Measurements from ENCODE around the gene KNL1.
"Not testable (repeated sequence)": the region's sequence is repeated elsewhere in the genome, so short reads cannot be mapped to it uniquely, and the experiment has no call there.

Gene KNL1

DNA sequence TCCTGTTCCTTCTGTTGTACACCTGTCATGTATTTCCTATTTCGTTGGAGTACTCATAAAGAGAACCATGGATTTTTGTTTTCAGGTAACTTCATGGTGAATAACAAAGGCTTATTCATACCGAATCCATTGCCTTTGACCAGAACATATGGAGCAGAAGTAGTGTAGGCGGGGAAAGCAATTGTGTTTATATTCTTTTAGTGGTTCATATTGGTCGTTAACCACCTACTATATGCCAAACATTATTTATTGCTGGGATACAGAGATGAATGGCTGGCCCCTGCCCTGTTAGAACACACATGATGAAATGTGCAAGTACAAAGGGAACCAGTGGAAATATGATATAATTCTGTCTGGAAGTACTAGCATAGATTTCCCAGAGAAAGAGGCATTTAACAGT is 15.2 kb upstream of the KNL1 start:
- Histone ChIP-seq H3K4me3 (ENCODE audit: low read depth, low read length) (no peak overlapping the region), H3K4me2 (ENCODE audit: low read length) (no peak overlapping the region), H3K14ac (ENCODE audit: low read length) (no peak overlapping the region), H3K4me1 (ENCODE audit: control insufficient read depth in 1 of 2, insufficient read depth in 2 of 2, low read length in 2 of 2) (no peaks in the 10 kb centered on the region), H3K9me3 (ENCODE audit: insufficient read depth, low read depth, low read length) (no peaks in the 10 kb centered on the region), H3K79me2 (ENCODE audit: control insufficient read depth, insufficient read depth, low read length, poor library complexity) (no peaks in the 10 kb centered on the region), H3K4ac (ENCODE audit: low read depth, low read length) (no peak overlapping the region), H4K12ac (ENCODE audit: low read depth, low read length) (no peak overlapping the region), H4K8ac (ENCODE audit: low read depth, low read length) (no peak overlapping the region), H2BK120ac (ENCODE audit: insufficient read depth, low read length, poor library complexity) (no peak overlapping the region), H3K9ac (ENCODE audit: low read length) (no peak overlapping the region), H3K18ac (ENCODE audit: low read length) (no peak overlapping the region), H3K27me3 (ENCODE audit: insufficient read depth, low read length) (no peaks in the 10 kb centered on the region), H2BK12ac (ENCODE audit: low read length) (no peak overlapping the region), H3K23ac (ENCODE audit: low read length) (no peak overlapping the region), H4K91ac (ENCODE audit: low read depth, low read length) (no peak overlapping the region), H2BK5ac (ENCODE audit: low read depth, low read length, poor library complexity) (no peak overlapping the region), H3K36me3 (ENCODE audit: control insufficient read depth in 1 of 2, insufficient read depth in 2 of 2, low read length in 2 of 2) (peaks cover 2 to 3% of the 10 kb centered on the region in 2 experiments), H3K27ac (ENCODE audit: low read depth, low read length) (no peak overlapping the region), H2AK5ac (ENCODE audit: low read length) (no peak overlapping the region), H2AFZ (ENCODE audit: insufficient read depth, low read length, poor library complexity) (no peak overlapping the region), H3K79me1 (ENCODE audit: low read length) (no peaks in the 10 kb centered on the region)
- DNase-seq: no peak
- no CpG with 5 or more reads among the region's 4 CpGs for WGBS (ENCODE audit: extremely low coverage, insufficient coverage, insufficient read length)

DNA sequence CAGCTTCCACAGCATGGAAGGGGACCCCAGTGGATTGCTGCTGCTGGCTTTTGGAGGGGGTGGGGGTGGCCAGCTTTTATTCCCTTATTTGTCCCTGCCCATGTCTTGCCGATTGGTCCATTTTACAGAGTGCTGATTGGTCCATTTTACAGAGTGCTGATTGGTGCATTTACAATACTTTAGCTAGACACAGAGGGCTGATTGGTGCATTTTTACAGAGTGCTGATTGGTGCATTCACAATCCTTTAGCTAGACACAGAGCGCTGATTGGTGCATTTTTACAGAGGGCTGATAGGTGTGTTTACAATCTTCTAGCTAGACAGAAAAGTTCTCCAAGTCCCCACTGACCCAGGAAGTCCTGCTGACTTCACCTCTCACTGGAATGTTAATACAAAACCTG is 12.3 kb upstream of the KNL1 start:
- not testable (repeated sequence) for H3K14ac ChIP-seq (ENCODE audit: low read length); H3K27ac ChIP-seq (ENCODE audit: low read depth, low read length); H2BK12ac ChIP-seq (ENCODE audit: low read length); H2BK120ac ChIP-seq (ENCODE audit: insufficient read depth, low read length, poor library complexity); H3K9ac ChIP-seq (ENCODE audit: low read length); H3K36me3 ChIP-seq (ENCODE audit: control insufficient read depth in 1 of 2, insufficient read depth in 2 of 2, low read length in 2 of 2); H2AFZ ChIP-seq (ENCODE audit: insufficient read depth, low read length, poor library complexity); H3K4ac ChIP-seq (ENCODE audit: low read depth, low read length); H4K8ac ChIP-seq (ENCODE audit: low read depth, low read length); H3K27me3 ChIP-seq (ENCODE audit: insufficient read depth, low read length); H2AK5ac ChIP-seq (ENCODE audit: low read length); H3K9me3 ChIP-seq (ENCODE audit: insufficient read depth, low read depth, low read length); H4K91ac ChIP-seq (ENCODE audit: low read depth, low read length); H3K4me2 ChIP-seq (ENCODE audit: low read length); H2BK5ac ChIP-seq (ENCODE audit: low read depth, low read length, poor library complexity); H3K18ac ChIP-seq (ENCODE audit: low read length); H3K23ac ChIP-seq (ENCODE audit: low read length); H3K4me3 ChIP-seq (ENCODE audit: low read depth, low read length); H3K79me2 ChIP-seq (ENCODE audit: control insufficient read depth, insufficient read depth, low read length, poor library complexity); H4K12ac ChIP-seq (ENCODE audit: low read depth, low read length); H3K79me1 ChIP-seq (ENCODE audit: low read length); H3K4me1 ChIP-seq (ENCODE audit: control insufficient read depth in 1 of 2, insufficient read depth in 2 of 2, low read length in 2 of 2); DNase-seq
- WGBS (ENCODE audit: extremely low coverage, insufficient coverage, insufficient read length): no CpG with 5 or more reads among the region's 2 CpGs

DNA sequence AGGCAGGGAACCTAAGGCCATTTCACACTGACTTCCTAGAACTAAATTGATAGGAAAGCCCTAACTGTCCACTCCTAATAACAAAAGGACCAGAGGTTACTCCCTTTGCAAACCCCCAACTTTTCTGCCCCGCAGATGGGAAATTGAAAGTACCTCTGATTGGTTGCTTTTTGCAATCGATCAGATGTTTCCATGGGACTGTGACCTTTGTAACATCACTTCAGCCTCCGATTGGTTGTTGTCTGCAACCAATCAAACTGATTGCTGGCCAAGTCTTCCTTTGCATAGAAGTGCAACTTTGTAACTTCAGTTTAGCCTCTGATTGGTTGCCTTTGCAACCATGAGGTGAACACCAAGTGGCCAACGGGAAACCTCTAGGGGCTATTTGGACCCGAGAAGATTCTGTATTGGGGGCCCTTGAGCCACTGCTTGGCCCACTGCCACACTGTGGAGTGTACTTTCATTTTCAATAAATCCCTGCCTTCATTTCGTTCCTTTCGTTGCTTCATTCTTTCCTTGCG is 11.3 kb upstream of the KNL1 start:
- Histone ChIP-seq H3K79me1 (ENCODE audit: low read length) (no peaks in the 10 kb centered on the region), H3K9ac (ENCODE audit: low read length) (no peak overlapping the region), H2BK120ac (ENCODE audit: insufficient read depth, low read length, poor library complexity) (no peak overlapping the region), H3K23ac (ENCODE audit: low read length) (no peak overlapping the region), H3K4me1 (ENCODE audit: control insufficient read depth in 1 of 2, insufficient read depth in 2 of 2, low read length in 2 of 2) (no peaks in the 10 kb centered on the region), H3K9me3 (ENCODE audit: insufficient read depth, low read depth, low read length) (no peaks in the 10 kb centered on the region), H4K12ac (ENCODE audit: low read depth, low read length) (no peak overlapping the region), H3K27ac (ENCODE audit: low read depth, low read length) (no peak overlapping the region), H3K18ac (ENCODE audit: low read length) (no peak overlapping the region), H2BK12ac (ENCODE audit: low read length) (no peak overlapping the region), H3K27me3 (ENCODE audit: insufficient read depth, low read length) (no peaks in the 10 kb centered on the region), H2AK5ac (ENCODE audit: low read length) (no peak overlapping the region), H3K79me2 (ENCODE audit: control insufficient read depth, insufficient read depth, low read length, poor library complexity) (no peaks in the 10 kb centered on the region), H3K4me3 (ENCODE audit: low read depth, low read length) (no peak overlapping the region), H3K4ac (ENCODE audit: low read depth, low read length) (no peak overlapping the region), H4K91ac (ENCODE audit: low read depth, low read length) (no peak overlapping the region), H2AFZ (ENCODE audit: insufficient read depth, low read length, poor library complexity) (no peak overlapping the region), H3K14ac (ENCODE audit: low read length) (no peak overlapping the region), H3K36me3 (ENCODE audit: control insufficient read depth in 1 of 2, insufficient read depth in 2 of 2, low read length in 2 of 2) (no peaks in the 10 kb centered on the region), H2BK5ac (ENCODE audit: low read depth, low read length, poor library complexity) (no peak overlapping the region), H3K4me2 (ENCODE audit: low read length) (no peak overlapping the region), H4K8ac (ENCODE audit: low read depth, low read length) (no peak overlapping the region)
- no CpG with 5 or more reads among the region's 8 CpGs for WGBS (ENCODE audit: extremely low coverage, insufficient coverage, insufficient read length)
- DNase-seq: peak in 1 of 2 donors; percentile 60

DNA sequence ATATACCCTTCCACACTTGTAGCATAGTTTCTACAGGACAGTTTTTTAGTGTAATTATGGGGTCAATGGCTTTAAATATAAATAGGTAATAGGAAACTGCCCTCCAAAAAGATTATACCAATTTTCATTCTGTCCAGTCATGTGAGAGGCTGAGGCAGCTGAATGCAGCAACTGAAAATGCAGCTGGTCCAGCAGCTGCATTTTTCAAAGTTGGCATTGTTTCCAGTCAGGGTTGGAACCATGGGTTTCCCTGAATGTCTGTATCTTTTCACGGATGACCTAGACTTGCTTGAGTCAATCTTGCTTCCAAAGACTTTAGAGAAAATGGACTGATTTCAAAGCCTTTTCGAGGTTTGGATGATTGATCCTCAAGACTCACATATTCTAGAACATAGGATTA is 9.9 kb upstream of the KNL1 start:
- H3K18ac ChIP-seq (ENCODE audit: low read length): no peak overlapping the region
- H2BK12ac ChIP-seq (ENCODE audit: low read length): no peak overlapping the region
- H4K8ac ChIP-seq (ENCODE audit: low read depth, low read length): no peak overlapping the region
- H3K27ac ChIP-seq (ENCODE audit: low read depth, low read length): no peak overlapping the region
- H3K4ac ChIP-seq (ENCODE audit: low read depth, low read length): no peak overlapping the region
- H3K79me2 ChIP-seq (ENCODE audit: control insufficient read depth, insufficient read depth, low read length, poor library complexity): no peaks in the 10 kb centered on the region
- no peak overlapping the region for H4K91ac ChIP-seq (ENCODE audit: low read depth, low read length)
- H3K4me2 ChIP-seq (ENCODE audit: low read length): no peak overlapping the region
- no peak overlapping the region for H4K12ac ChIP-seq (ENCODE audit: low read depth, low read length)
- H2AK5ac ChIP-seq (ENCODE audit: low read length): no peak overlapping the region
- H3K79me1 ChIP-seq (ENCODE audit: low read length): no peaks in the 10 kb centered on the region
- no peaks in the 10 kb centered on the region for H3K36me3 ChIP-seq (ENCODE audit: control insufficient read depth in 1 of 2, insufficient read depth in 2 of 2, low read length in 2 of 2)
- H2AFZ ChIP-seq (ENCODE audit: insufficient read depth, low read length, poor library complexity): no peak overlapping the region
- peak in 1 of 2 donors; percentile 35 for DNase-seq
- no peak overlapping the region for H2BK5ac ChIP-seq (ENCODE audit: low read depth, low read length, poor library complexity)
- H2BK120ac ChIP-seq (ENCODE audit: insufficient read depth, low read length, poor library complexity): no peak overlapping the region
- no peak overlapping the region for H3K4me3 ChIP-seq (ENCODE audit: low read depth, low read length)
- no peaks in the 10 kb centered on the region for H3K4me1 ChIP-seq (ENCODE audit: control insufficient read depth in 1 of 2, insufficient read depth in 2 of 2, low read length in 2 of 2)
- no peak overlapping the region for H3K23ac ChIP-seq (ENCODE audit: low read length)
- no peak overlapping the region for H3K14ac ChIP-seq (ENCODE audit: low read length)
- no peaks in the 10 kb centered on the region for H3K27me3 ChIP-seq (ENCODE audit: insufficient read depth, low read length)
- H3K9me3 ChIP-seq (ENCODE audit: insufficient read depth, low read depth, low read length): no peaks in the 10 kb centered on the region
- no peak overlapping the region for H3K9ac ChIP-seq (ENCODE audit: low read length)
- no CpG with 5 or more reads among the region's 2 CpGs for WGBS (ENCODE audit: extremely low coverage, insufficient coverage, insufficient read length)

Data from trophoblast cell (in vitro differentiated cells and primary cell).